WERI-Rb-1 (cell line): ENCODE results near the gene GATC.

ENCODE experiments used
- DNase-seq: peaks from one replicate; pipeline ENCODE4 v3.0.0-alpha.2; 2020
- H3K27ac ChIP-seq: fragments of 250-450 bp; sonication (Bioruptor Pico); 2 replicates; pipeline ENCODE4 v1.5.1; 2020; ENCODE audit warnings: mild to moderate bottlenecking, moderate library complexity
- H3K27me3 ChIP-seq: fragments of 250-450 bp; sonication (Bioruptor Pico); 2 replicates; pipeline ENCODE4 v1.5.1; 2021; ENCODE audit warnings: mild to moderate bottlenecking, low read depth, moderate library complexity; ENCODE audit not compliant: insufficient read depth, severe bottlenecking
- H3K36me3 ChIP-seq: fragments of 250-450 bp; sonication (Bioruptor Pico); 2 replicates; pipeline ENCODE4 v1.5.1; 2020; ENCODE audit warnings: mild to moderate bottlenecking, moderate library complexity
- H3K4me3 ChIP-seq: 2 replicates; pipeline ENCODE4 v1.5.1; 2011; ENCODE audit warnings: low read depth, mild to moderate bottlenecking, control low read depth, low read length
- H3K9me3 ChIP-seq: fragments of 250-450 bp; sonication (Bioruptor Pico); 2 replicates; pipeline ENCODE4 v1.5.1; 2021; ENCODE audit warnings: mild to moderate bottlenecking, moderate library complexity; ENCODE audit not compliant: severe bottlenecking
- TF ChIP-seq, protein P1 (sequence below): IDR thresholded peaks from 2 replicates; pipeline ENCODE4 v1.5.1; 2011; ENCODE audit warnings: low read depth, mild to moderate bottlenecking, control low read depth, inconsistent platforms, low read length

Gene GATC

GRCh38 chr12:120466560-120467315, 20.5 kb downstream of the GATC start:
- H3K9me3 ChIP-seq, result no peaks in the 10 kb centered on the region
- peaks cover 63% of the 10 kb centered on the region for H3K36me3 ChIP-seq
- TF ChIP-seq, protein P1, sequence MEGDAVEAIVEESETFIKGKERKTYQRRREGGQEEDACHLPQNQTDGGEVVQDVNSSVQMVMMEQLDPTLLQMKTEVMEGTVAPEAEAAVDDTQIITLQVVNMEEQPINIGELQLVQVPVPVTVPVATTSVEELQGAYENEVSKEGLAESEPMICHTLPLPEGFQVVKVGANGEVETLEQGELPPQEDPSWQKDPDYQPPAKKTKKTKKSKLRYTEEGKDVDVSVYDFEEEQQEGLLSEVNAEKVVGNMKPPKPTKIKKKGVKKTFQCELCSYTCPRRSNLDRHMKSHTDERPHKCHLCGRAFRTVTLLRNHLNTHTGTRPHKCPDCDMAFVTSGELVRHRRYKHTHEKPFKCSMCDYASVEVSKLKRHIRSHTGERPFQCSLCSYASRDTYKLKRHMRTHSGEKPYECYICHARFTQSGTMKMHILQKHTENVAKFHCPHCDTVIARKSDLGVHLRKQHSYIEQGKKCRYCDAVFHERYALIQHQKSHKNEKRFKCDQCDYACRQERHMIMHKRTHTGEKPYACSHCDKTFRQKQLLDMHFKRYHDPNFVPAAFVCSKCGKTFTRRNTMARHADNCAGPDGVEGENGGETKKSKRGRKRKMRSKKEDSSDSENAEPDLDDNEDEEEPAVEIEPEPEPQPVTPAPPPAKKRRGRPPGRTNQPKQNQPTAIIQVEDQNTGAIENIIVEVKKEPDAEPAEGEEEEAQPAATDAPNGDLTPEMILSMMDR, result peak; percentile 57
- DNase-seq, result peak; percentile 64
- no peaks in the 10 kb centered on the region for H3K27me3 ChIP-seq
- H3K27ac ChIP-seq, result no peak overlapping the region
- no peak overlapping the region for H3K4me3 ChIP-seq

- H3K4me3 ChIP-seq, result no peak overlapping the region
Measured at GRCh38 chr12:120467439-120467838, 21.2 kb downstream of the GATC start.

DNA sequence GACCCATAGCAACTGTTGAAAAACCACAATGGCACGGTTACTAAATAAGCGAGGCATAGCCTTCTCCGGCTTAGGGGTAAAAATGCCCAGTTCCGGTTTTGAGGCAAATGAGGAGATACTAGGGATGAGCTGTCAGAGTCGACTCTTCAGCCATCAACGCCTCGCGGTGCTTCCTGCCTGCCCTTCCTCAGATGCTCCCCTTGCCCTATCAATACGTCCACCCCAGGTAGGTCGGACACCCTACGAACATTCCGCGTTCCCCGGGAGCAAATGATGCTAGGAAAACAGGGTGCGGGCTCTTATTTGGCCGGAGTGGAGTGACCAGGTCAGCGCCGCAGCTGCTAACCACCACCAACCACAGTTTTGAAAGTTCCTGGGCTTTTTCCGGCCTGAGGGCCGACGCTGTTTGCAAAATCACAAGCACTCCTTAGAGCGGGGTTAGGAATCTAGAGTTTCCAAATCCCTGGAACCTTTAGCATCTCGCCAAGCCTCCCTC, 22.1 kb downstream of the GATC start:
- Histone ChIP-seq H3K4me3 (peak overlapping the region; percentile 71), H3K27me3 (no peaks in the 10 kb centered on the region), H3K27ac (peak overlapping the region; percentile 91), H3K9me3 (no peaks in the 10 kb centered on the region), H3K36me3 (peaks cover 47% of the 10 kb centered on the region)
- TF ChIP-seq, protein P1, result no peak
- peak; percentile 20 for DNase-seq

More at GRCh38 chr12:120467439-120467838, 21.2 kb downstream of the GATC start:
- no peaks in the 10 kb centered on the region for H3K9me3 ChIP-seq
- DNase-seq, result no peak
- TF ChIP-seq, protein P1, result no peak
- H3K27ac ChIP-seq, result no peak overlapping the region
- H3K27me3 ChIP-seq, result no peaks in the 10 kb centered on the region
- peaks cover 57% of the 10 kb centered on the region for H3K36me3 ChIP-seq

DNA sequence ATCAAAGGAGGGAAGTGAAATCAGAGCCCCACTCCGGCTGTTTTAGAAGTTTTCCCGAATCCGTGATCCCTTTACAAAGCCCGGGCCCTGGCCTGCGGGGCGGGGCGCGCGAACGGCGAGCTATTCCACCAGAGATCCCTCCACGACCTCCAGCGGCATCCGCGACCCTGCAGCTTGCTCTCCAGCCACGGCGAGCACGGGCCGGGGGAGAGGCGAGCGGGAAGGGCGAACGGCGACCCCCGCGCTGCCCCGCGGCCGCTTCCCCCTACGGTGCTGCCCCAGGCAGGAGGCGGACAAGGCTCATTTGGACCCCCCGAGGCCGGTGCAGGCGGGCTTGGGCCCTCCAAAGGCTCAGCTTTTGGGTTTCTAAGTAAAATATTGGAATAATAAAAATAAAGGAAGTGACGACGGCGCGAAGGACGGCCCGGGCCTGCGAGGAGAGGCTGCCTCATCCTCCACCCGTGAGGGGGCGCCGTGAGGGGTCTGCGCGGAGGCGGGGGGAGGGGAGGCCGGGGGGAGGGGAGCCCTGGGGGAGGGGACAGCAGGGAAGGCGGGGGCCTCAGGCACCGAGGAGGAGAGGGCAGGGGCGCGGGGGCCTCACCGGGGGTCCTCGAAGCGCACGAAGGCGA, 22.7 kb downstream of the GATC start:
- Histone ChIP-seq H3K9me3 (no peaks in the 10 kb centered on the region), H3K36me3 (peaks cover 42% of the 10 kb centered on the region), H3K27me3 (no peaks in the 10 kb centered on the region), H3K4me3 (peak overlapping the region; percentile 71), H3K27ac (peak overlapping the region; percentile 91)
- TF ChIP-seq, protein P1, result 0 out of 2 replicates have a peak, but pooled peaks have one; percentile 4
- DNase-seq, result peak; percentile 41

DNA sequence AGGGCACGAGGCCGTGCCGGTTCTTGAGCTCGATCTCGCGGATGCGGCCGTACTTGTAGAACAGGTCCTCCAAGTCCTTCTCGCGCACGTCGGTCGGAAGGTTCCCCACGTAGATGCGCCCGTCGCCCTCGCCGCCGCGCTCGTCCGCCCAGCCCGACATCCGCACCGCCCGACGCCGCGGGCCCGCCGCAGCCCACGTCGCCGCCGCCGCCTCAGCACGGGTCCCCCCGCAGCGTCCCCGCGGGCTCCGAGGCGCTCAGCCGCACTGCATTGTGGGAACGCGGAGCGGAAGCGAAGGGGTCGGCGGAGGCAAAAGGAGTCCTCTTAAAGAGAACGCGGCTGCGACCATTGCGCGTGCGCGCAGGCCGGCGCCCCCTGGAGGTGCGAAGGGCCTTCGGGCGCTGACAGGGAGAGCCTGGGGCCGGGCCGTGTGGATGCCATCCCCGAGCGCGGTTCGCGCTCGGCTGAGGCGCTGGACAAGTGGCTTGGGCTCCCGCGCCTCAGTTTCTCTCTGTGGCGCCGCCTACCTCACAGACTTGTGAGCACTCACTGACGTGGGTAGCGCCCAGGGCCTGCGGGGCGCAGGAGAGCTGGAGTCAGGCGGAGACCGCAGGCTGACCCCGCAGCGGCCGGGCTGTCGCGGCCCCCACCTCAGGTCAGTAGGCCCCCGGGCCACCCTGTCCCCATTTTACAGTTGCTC, 23.4 kb downstream of the GATC start, which contains the start of gene SRSF9:
Gene SRSF9 (minus strand): TSS at position 299 of the 700 bp plus-strand sequence. CDS start 139 bp downstream, at position 160.
- Histone ChIP-seq H3K9me3 (no peaks in the 10 kb centered on the region), H3K36me3 (peaks cover 35% of the 10 kb centered on the region), H3K4me3 (peak within 1 kb of the TSS; percentile 71), H3K27me3 (no peaks in the 10 kb centered on the region), H3K27ac (peak within 1 kb of the TSS; percentile 91)
- DNase-seq, result peak; percentile 96
- TF ChIP-seq, protein P1, result peak; percentile 96
